PC-3 (cell line): ENCODE measurements around the gene DDTL. TPM values are rescaled to one million over a fixed set of nuclear protein-coding genes. Genes with fewer than 3 reads are reported as not detected.
"Not testable (repeated sequence)": the region's sequence is repeated elsewhere in the genome, so short reads cannot be mapped to it uniquely, and the experiment has no call there.

ENCODE experiments used
- ATAC-seq: fragments of 200-7000 bp; cut with Tn5 transposase; 2 replicates; pipeline ENCODE4 v1.9.1; 2020; ENCODE audit warnings: mild to moderate bottlenecking, moderate library complexity
- BruUV-seq: library from RNA; stranded (reverse); fragments of 400-500 nt; replicated peaks from 2 replicates; lab custom pipeline; 2021; lab: Mats Ljungman, UMichigan
- CTCF ChIA-PET: fragments of 300-600 bp; sonication (Branson Sonifier 250); formaldehyde crosslinking; loops from one replicate; lab custom pipeline; 2022; ENCODE audit warnings: antibody characterized with exemption; lab: Charles Lee
- POLR2A ChIA-PET: fragments of 300-600 bp; sonication (Branson Sonifier 250); formaldehyde crosslinking; loops from one replicate; lab custom pipeline; 2022; ENCODE audit warnings: antibody characterized with exemption; ENCODE audit not compliant: unreplicated experiment; lab: Charles Lee
- DNase-seq: peaks from one replicate; pipeline ENCODE4 v3.0.0-alpha.2; 2015
- H2AFZ ChIP-seq: fragments of 300-600 bp; sonication (generic); 2 replicates; pipeline ENCODE4 v1.6.0; 2016; ENCODE audit warnings: antibody characterized with exemption, low read length
- H3F3A ChIP-seq: fragments of 300-600 bp; sonication (generic); one replicate; pipeline ENCODE4 v1.6.0; 2017; ENCODE audit warnings: antibody characterized with exemption, low read length, control low read depth, mild to moderate bottlenecking; ENCODE audit not compliant: unreplicated experiment
- H3K27ac ChIP-seq: fragments of 300-600 bp; sonication (generic); 2 replicates; pipeline ENCODE4 v1.5.1; 2016; ENCODE audit warnings: mild to moderate bottlenecking, low read length
- H3K27me3 ChIP-seq: fragments of 300-600 bp; sonication (generic); 2 replicates; pipeline ENCODE4 v1.6.1; 2016; ENCODE audit warnings: low read length, mixed read lengths
- H3K36me3 ChIP-seq: fragments of 300-600 bp; sonication (generic); 2 replicates; pipeline ENCODE4 v1.6.1; 2016; ENCODE audit warnings: low read depth, mixed run types, low read length, mixed read lengths
- H3K4me1 ChIP-seq: fragments of 300-600 bp; sonication (generic); 2 replicates; pipeline ENCODE4 v1.5.1; 2016; ENCODE audit warnings: low read length; ENCODE audit not compliant: insufficient read depth
- H3K4me2 ChIP-seq: fragments of 300-600 bp; sonication (generic); 2 replicates; pipeline ENCODE4 v1.6.0; 2016; ENCODE audit warnings: low read length
- H3K4me3 ChIP-seq: fragments of 300-600 bp; sonication (generic); 2 replicates; pipeline ENCODE4 v1.5.1; 2016; ENCODE audit warnings: mild to moderate bottlenecking, low read length, mixed read lengths
- H3K79me2 ChIP-seq: fragments of 300-600 bp; sonication (generic); 2 replicates; pipeline ENCODE4 v1.6.1; 2017; ENCODE audit warnings: low read length, mixed read lengths
- H3K9ac ChIP-seq: fragments of 300-600 bp; sonication (generic); 2 replicates; pipeline ENCODE4 v1.6.0; 2016; ENCODE audit warnings: mild to moderate bottlenecking, low read length
- H3K9me2 ChIP-seq: fragments of 300-600 bp; sonication (generic); replicated peaks from 2 replicates; pipeline ENCODE4 v1.6.1; 2016; ENCODE audit warnings: mixed run types, low read length, mixed read lengths
- H3K9me3 ChIP-seq: fragments of 300-600 bp; sonication (generic); 2 replicates; pipeline ENCODE4 v1.6.1; 2016; ENCODE audit warnings: low read length, mixed read lengths
- H4K20me1 ChIP-seq: fragments of 300-600 bp; sonication (generic); 2 replicates; pipeline ENCODE4 v1.6.1; 2016; ENCODE audit warnings: low read length, mixed read lengths
- EZH2 ChIP-seq: fragments of 300-600 bp; sonication (generic); IDR thresholded peaks from one replicate; pipeline ENCODE4 v1.6.1; 2017; ENCODE audit warnings: antibody characterized with exemption, mild to moderate bottlenecking, low read length; ENCODE audit not compliant: unreplicated experiment
- intact Hi-C: fragments of 100-400 bp; cut with micrococcal nuclease; formaldehyde crosslinking; loops from 2 replicates; pipeline ENCODE4 v1.9.0; 2023
- total RNA-seq: library from RNA; depleted of rRNA; stranded (reverse); fragments of >200 nt; gene quantifications from 2 replicates; pipeline ENCODE4 v1.2.3, GENCODE V29; 2014

Gene DDTL
- total RNA-seq, 1 experiment from 2014 or later, result 0.73 TPM

DNA sequence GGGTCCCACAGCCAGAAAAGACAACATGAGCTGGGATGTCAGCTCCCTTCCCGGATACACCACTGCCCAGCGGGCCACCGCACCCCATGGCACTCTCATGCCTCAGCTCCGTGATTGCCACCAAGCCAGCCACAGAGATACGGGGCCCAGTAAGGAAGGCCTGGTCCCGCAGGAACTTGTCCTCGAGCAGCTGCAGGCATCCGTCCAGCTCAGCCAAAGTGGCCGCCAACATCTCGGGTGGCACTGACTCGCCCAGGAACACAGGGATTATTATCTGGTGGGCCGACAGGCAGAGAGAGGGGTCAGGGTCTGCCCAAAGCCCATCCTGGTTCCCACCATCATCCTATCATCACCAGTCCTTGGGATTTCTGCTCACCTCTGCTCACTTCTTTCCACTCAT is 10.6 kb downstream of the DDTL start:
- H3K4me3 ChIP-seq, ATAC-seq, H3K9ac ChIP-seq, H4K20me1 ChIP-seq, H3K9me2 ChIP-seq, H2AFZ ChIP-seq, intact Hi-C loops, CTCF ChIA-PET, H3K9me3 ChIP-seq, H3K27ac ChIP-seq, H3K36me3 ChIP-seq, BruUV-seq, H3K27me3 ChIP-seq, DNase-seq, H3K4me2 ChIP-seq, POLR2A ChIA-PET, H3K4me1 ChIP-seq, H3F3A ChIP-seq, H3K79me2 ChIP-seq: not testable (repeated sequence)

DNA sequence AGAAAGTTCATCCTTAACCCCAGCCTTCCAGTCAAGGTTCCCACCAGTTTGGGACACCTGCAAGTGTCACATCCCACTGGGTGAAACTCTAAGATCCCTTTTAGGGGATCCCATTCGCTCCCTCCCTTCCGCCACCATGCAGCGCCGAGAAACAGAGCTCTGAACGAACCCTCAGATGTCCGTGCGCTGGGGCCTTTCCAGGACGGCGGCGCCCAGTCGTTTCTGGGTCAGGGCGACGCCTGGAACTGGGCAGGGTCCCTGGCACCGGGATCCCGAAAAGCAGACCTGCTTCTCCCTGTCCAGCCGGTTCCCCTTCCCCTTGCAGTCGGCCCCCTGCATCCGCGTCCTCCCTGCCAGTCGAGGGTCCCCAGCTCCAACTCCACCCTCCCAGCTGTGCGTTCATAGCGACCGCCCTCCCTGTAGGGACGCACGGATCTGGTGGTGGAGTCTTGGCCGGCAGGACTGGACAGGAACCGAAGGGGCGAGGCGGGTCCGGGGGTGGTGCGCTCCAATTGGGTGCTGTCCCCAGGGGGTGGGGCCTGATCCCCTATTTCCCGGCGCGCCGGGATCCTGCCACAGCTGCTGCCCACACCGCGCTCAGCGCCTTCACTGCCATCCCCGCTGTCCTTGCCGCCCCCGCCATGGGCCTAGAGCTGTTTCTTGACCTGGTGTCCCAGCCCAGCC is 13.0 kb downstream of the DDTL start, which contains the start of gene GSTT2:
Gene GSTT2 (plus strand): TSS at position 578 of the 684 bp plus-strand sequence.
- H3K27me3 ChIP-seq, H3K4me3 ChIP-seq, H3K36me3 ChIP-seq, H3K27ac ChIP-seq, H4K20me1 ChIP-seq, H3K9me3 ChIP-seq, H3K4me1 ChIP-seq, H3K9ac ChIP-seq, H3K79me2 ChIP-seq, DNase-seq, H3K4me2 ChIP-seq, CTCF ChIA-PET, H3K9me2 ChIP-seq, POLR2A ChIA-PET, H3F3A ChIP-seq, H2AFZ ChIP-seq, intact Hi-C loops: not testable (repeated sequence)
- BruUV-seq, result TSS peak; percentile 69
- ATAC-seq, result peak; percentile 95

DNA sequence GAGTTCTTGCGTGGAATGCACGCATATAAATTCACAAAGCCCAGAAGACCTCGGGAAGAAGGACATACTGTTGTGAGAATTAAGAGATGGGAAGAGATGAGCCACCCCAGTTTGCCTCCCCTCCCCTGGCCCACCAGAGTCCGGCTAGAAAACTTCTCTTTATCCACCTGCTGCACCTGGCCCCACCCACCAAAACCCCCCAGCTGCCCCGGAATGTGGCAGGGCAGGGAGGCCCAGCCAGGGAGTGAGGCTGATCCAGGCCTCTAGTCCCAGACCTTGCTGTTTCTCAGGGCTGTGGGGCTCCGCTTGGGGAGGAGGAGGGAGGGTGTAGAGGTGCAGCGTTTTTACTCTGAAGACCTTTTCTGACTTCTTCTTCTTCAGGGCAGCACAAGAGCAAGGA is 13.9 kb downstream of the DDTL start:
- H3K36me3 ChIP-seq, H3F3A ChIP-seq, H3K4me1 ChIP-seq, H3K79me2 ChIP-seq, H2AFZ ChIP-seq, POLR2A ChIA-PET, H3K9me2 ChIP-seq, H4K20me1 ChIP-seq, H3K4me2 ChIP-seq, H3K9ac ChIP-seq, H3K27ac ChIP-seq, H3K4me3 ChIP-seq, H3K27me3 ChIP-seq, CTCF ChIA-PET, DNase-seq, BruUV-seq, ATAC-seq, intact Hi-C loops, H3K9me3 ChIP-seq: not testable (repeated sequence)

GRCh38 chr22:23984430-23984829 is 17.7 kb downstream of the DDTL start:
- intact Hi-C loops, result no loop called here
- Histone ChIP-seq H3K9ac (no peak overlapping the region), H4K20me1 (no peaks in the 10 kb centered on the region), H3K4me2 (no peak overlapping the region), H3K9me2 (no peaks in the 10 kb centered on the region), H3K36me3 (no peaks in the 10 kb centered on the region), H3K4me3 (no peak overlapping the region), H2AFZ (no peak overlapping the region), H3K79me2 (no peaks in the 10 kb centered on the region), H3K4me1 (no peaks in the 10 kb centered on the region), H3F3A (no peaks in the 10 kb centered on the region), H3K9me3 (no peaks in the 10 kb centered on the region), H3K27me3 (no peaks in the 10 kb centered on the region), H3K27ac (no peak overlapping the region)
- CTCF ChIA-PET, result no interaction called here
- no peak for TF ChIP-seq EZH2
- no peak for ATAC-seq
- POLR2A ChIA-PET, result no interaction called here
- BruUV-seq, result no TSS peak
- no peak for DNase-seq

DNA sequence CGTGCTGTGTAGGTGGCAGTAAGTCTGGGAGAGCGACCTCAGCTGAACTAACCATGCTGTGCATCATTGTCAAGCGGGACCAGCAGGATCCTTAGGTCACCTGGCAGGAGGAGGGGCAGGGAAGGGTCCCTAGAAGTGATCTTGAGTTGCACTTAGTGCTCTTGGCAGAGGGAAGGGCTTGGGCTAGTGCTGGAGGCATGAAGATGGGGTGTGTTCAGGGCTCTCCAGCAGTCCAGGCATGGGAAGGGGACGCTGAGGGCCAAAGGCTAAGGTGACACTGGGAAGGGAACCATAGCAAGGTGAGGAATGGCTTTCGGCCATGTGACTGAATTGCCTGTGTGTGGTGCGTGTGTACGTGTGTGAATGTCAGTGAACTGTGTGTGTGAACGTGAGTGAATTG is 19.4 kb downstream of the DDTL start:
- intact Hi-C loops, H3K27ac ChIP-seq, H3K36me3 ChIP-seq, H3F3A ChIP-seq, BruUV-seq, POLR2A ChIA-PET, ATAC-seq, H3K4me3 ChIP-seq, H2AFZ ChIP-seq, H3K9me3 ChIP-seq, H3K4me1 ChIP-seq, H3K4me2 ChIP-seq, H4K20me1 ChIP-seq, H3K79me2 ChIP-seq, DNase-seq, H3K9me2 ChIP-seq, CTCF ChIA-PET, H3K9ac ChIP-seq, H3K27me3 ChIP-seq: not testable (repeated sequence)

DNA sequence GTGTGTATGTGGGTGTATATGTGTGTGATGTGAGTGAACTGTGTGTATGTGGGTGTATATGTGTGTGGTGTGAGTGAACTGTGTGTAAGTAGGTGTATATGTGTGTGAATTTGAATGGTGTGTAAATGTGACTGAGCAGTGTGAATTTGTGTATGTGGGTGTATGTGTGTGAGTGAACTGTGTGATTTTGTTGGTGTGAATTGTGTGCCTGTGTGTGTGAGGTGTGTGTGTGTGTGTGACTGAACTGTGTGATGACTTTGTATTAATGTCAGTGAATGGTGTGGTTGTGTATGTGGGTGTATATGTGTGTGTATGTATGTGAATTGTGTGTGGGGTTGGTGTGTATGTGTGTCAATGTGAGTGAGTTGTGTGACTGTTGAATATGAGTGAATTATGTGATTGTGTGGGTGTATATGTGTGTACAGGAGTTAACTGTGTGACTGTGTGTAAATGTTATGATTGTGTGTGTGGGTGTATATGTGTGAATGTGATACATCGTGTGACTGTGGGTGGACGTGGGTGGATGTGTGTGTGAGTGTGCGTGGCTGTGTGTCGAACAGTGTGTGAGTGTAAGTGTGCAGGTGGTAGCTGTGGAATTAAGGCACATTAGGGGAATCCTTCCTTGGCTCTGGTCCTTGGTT is 20.0 kb downstream of the DDTL start:
- H2AFZ ChIP-seq, H3F3A ChIP-seq, H4K20me1 ChIP-seq, H3K9ac ChIP-seq, H3K4me1 ChIP-seq, DNase-seq, H3K4me2 ChIP-seq, H3K79me2 ChIP-seq, ATAC-seq, POLR2A ChIA-PET, H3K9me2 ChIP-seq, CTCF ChIA-PET, H3K9me3 ChIP-seq, H3K27me3 ChIP-seq, H3K27ac ChIP-seq, H3K36me3 ChIP-seq, BruUV-seq, H3K4me3 ChIP-seq, intact Hi-C loops: not testable (repeated sequence)
